ENCODE data around the gene HMOX1. TPM values are rescaled to one million over a fixed set of nuclear protein-coding genes. Genes with fewer than 3 reads are reported as not detected.
A peak's percentile ranks its signal among the peaks of the same experiment; 100 is the strongest.

Gene HMOX1
- total RNA-seq, 2 donors from 2014 or later = 31.0 to 50.3 TPM

- Histone ChIP-seq H3K36me3 (no peaks in the 10 kb centered on the region), H3K27ac (no peak overlapping the region), H3K9me3 (no peaks in the 10 kb centered on the region), H3K4me1 (peaks cover 9% of the 10 kb centered on the region), H3K9ac (ENCODE audit: low read depth in 2 of 2, low read length in 2 of 2) (peak overlapping the region in 1 of 2 donors; percentile 29), H3K27me3 (no peaks in the 10 kb centered on the region), H3K4me3 (no peak overlapping the region)
- no peak for DNase-seq
- intact Hi-C loops (cut with DNase I) = no loop called here
- no peak for TF ChIP-seq CTCF (IDR thresholded peaks at IDR 0.05)
Measured at GRCh38 chr22:35384527-35384926, 3.6 kb downstream of the HMOX1 start.

DNA sequence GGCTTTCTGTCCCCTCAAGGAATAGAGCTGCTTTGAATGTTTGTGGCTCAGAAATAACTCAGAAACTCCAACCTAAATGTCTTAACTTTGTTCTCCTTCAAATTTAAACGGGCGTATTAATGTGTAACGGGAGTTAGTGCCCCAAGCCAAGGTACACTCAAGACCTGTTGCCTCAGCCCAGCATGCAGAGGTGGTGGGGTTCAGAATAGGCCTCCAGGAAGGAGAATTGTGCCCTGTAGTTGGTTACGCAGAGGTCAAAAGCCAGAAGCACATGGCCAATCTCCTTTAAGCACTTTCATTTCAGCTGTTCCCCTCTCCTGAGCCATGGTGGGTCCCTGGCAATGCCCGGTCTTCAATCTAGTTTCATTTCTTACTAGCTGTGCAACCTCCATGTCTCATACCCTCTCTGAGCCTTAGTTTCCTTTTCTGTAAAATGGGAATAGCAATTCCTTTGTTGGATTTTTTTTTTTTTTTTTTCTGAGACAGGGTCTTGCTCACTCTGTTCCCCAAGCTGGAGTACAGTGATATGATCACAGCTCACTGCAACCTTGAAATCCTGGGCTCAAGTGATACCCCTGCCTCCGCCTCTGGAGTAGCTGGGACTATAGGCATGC lies 4.2 kb downstream of the HMOX1 start:
- intact Hi-C loops (cut with DNase I) = no loop called here
- peaks cover 4% of the 10 kb centered on the region for H3K4me1 ChIP-seq
- DNase-seq = no peak
- H3K9me3 ChIP-seq = no peaks in the 10 kb centered on the region
- no peak for TF ChIP-seq CTCF (IDR thresholded peaks at IDR 0.05)
- no peaks in the 10 kb centered on the region for H3K36me3 ChIP-seq
- no peak overlapping the region for H3K4me3 ChIP-seq
- H3K9ac ChIP-seq (ENCODE audit: low read depth in 2 of 2, low read length in 2 of 2) = no peak overlapping the region
- H3K27me3 ChIP-seq = no peaks in the 10 kb centered on the region
- H3K27ac ChIP-seq = no peak overlapping the region

- no peaks in the 10 kb centered on the region for H3K4me1 ChIP-seq
- no peaks in the 10 kb centered on the region for H3K9me3 ChIP-seq
- no peak for DNase-seq
- no peak overlapping the region for H3K4me3 ChIP-seq
- H3K27me3 ChIP-seq = no peaks in the 10 kb centered on the region
- intact Hi-C loops (cut with DNase I) = no loop called here
- TF ChIP-seq CTCF (IDR thresholded peaks at IDR 0.05) = no peak
- no peak overlapping the region for H3K9ac ChIP-seq (ENCODE audit: low read depth in 2 of 2, low read length in 2 of 2)
- no peaks in the 10 kb centered on the region for H3K36me3 ChIP-seq
- H3K27ac ChIP-seq = no peak overlapping the region
Measured at GRCh38 chr22:35386670-35387288, 5.9 kb downstream of the HMOX1 start.

DNA sequence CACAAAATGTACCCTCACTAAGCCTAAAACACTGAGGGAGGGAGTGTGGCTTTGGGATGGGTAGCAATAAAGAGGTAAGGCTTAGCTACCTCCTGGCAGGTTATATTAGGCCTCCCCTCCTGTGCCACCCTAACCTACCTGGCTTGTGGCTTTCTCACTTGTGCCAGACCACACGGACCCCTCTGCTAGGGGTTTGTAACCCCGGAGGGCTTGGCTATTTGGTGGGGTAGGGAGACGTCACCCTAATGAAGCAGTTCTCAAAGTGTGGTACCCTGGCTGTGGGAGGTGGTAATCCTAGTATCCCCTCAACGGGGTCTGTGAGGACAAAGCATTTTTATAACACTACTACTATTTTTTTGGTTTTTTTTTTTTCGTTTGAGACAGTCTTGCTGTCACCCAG lies 10.0 kb downstream of the HMOX1 start:
- no peak overlapping the region for H3K27ac ChIP-seq
- DNase-seq = no peak
- no peaks in the 10 kb centered on the region for H3K4me1 ChIP-seq
- intact Hi-C loops (cut with DNase I) = no loop called here
- no peaks in the 10 kb centered on the region for H3K36me3 ChIP-seq
- no peak overlapping the region for H3K9ac ChIP-seq (ENCODE audit: low read depth in 2 of 2, low read length in 2 of 2)
- H3K4me3 ChIP-seq = no peak overlapping the region
- H3K9me3 ChIP-seq = no peaks in the 10 kb centered on the region
- H3K27me3 ChIP-seq = no peaks in the 10 kb centered on the region
- TF ChIP-seq CTCF (IDR thresholded peaks at IDR 0.05) = no peak

DNA sequence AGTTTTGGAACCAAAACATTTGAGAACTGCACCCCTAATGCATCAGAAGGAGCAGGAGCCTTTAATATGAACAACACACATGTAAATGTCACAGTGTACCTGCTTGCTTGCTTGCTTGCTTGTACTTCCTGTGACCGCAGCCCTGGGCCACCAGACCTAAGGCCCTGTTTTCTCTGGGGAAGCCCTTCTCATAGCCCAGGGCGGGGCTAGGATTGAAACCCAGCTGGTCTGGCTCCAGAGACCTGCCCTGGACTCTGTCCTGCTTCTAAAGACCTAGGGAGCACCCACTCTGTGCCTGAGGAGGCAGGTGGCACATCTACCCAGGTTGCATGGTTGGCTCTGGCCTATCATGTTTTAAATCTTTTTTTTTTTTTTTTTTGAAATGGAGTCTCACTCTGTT lies 11.5 kb downstream of the HMOX1 start:
- intact Hi-C loops (cut with DNase I) = no loop called here
- H3K27me3 ChIP-seq = no peaks in the 10 kb centered on the region
- TF ChIP-seq CTCF (IDR thresholded peaks at IDR 0.05) = no peak
- no peak overlapping the region for H3K4me3 ChIP-seq
- no peak overlapping the region for H3K27ac ChIP-seq
- no peaks in the 10 kb centered on the region for H3K4me1 ChIP-seq
- no peaks in the 10 kb centered on the region for H3K36me3 ChIP-seq
- H3K9me3 ChIP-seq = no peaks in the 10 kb centered on the region
- no peak overlapping the region for H3K9ac ChIP-seq (ENCODE audit: low read depth in 2 of 2, low read length in 2 of 2)
- no peak for DNase-seq
